Head of caudate nucleus (tissue), 42 donors: ENCODE results near the gene SPOCK3.
"Not testable (repeated sequence)": the region's sequence is repeated elsewhere in the genome, so short reads cannot be mapped to it uniquely, and the experiment has no call there.

ENCODE experiments used
- DNase-seq, 42 donors: peaks; one replicate each; pipeline versions ENCODE4 v3.0.0 to v3.0.0-alpha.2; 2020 to 2021; ENCODE audit warnings: mixed read lengths in 7 of 42
- intact Hi-C: fragments of 100-400 bp; cut with DNase I; formaldehyde crosslinking; loops from one replicate; pipeline ENCODE4 v1.15.0; 2022

SPOCK3 gene

DNA sequence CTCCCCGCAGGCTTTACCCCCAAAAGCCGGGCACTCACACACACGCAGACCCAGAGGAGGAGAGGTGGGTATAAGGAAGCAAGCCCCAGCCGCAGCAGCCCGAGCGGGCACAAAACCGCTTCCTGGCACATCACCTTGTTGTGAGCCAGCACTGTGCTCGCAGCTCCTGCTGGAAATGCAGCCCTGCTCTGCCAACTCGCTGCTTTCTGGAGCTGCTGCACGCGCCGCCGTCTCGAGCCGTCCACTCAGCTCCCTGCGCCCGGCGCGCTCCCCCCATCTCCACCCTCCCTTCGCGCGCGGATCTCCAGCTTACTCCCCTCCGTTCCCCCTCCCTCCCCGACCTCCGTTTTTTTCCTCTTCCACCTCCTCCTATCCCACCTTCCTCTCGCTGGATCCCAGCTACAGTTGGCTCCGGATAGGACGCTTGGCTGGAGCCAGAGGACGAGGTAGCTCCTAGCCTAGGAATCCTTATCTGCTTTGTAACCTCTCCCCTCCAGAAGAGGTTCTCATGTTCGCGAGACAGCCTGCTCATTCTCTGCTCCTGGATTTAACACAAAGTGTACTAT lies at the start of gene SPOCK3:
TSS of gene SPOCK3 (minus strand) at position 179 of the 566 bp plus-strand sequence.
- DNase-seq, result peak; percentile 67 to 96 (median 89)
- intact Hi-C loops, result loop anchor here (5.0 kb wide), 1 partner anchor 212 kb away; no protein-coding TSS in a partner anchor

DNA sequence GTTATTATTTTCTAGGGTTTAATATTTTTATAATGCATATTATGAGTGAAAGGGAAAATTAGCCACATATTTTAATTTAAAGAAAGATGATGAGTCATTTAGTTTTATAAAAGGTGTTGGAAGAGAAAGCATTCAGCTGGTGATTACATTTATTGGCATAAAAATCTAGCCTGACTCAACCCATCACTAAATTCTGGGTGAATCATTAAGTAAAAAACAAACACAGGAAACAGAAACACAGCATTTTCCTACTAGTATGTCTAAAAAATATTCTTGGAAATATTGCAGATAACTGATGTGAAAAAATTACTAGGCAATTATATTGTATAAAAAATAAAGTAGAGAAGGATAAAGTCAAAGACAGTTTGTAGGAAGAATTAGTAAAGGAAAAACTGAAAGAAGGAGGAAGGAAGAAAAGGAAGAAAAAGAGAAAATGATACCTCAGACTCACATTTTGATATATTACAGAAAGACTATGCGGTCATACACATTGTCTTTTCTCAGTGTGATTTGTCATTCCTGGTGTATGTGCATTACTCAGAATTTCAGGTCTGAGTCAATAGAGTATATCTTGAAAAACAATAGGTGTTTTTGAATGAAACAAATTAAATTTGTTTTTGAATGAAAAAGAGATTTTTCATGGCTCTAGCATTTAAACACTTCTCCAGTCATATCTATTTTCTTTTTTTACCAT lies 48.0 kb upstream of the SPOCK3 start:
- intact Hi-C loops, result no loop called here
- DNase-seq, result no peak

DNA sequence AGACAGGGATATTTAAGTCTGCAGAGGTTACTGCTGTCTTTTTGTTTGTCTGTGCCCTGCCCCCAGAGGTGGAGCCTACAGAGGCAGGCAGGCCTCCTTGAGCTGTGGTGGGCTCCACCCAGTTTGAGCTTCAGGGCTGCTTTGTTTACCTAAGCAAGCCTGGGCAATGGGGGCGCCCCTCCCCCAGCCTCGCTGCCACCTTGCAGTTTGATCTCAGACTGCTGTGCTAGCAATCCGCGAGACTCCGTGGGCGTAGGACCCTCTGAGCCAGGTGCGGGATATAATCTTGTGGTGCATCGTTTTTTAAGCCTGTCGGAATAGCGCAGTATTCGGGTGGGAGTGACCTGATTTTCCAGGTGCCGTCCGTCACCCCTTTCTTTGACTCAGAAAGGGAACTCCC lies 47.3 kb upstream of the SPOCK3 start:
- DNase-seq, intact Hi-C loops: not testable (repeated sequence)

DNA sequence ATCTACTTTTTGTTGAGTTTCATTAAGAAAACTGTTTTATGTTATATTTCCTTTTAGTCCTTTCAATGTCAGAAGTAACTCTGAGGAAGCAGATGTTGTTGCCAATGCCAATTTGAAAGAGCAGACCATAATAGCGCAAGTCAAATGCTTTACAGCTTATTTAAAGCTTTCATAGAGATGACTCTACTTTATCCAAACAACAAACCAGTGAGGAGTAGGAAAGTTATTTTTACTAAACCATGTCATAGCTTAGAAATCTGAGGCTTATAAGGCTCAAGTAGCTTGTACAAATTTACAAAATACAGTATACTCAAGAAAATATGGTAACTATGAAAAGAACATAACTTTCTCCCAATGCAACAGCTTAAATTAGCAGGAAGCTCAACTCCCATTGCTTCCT lies 40.1 kb upstream of the SPOCK3 start:
- no peak for DNase-seq
- intact Hi-C loops, result no loop called here

DNA sequence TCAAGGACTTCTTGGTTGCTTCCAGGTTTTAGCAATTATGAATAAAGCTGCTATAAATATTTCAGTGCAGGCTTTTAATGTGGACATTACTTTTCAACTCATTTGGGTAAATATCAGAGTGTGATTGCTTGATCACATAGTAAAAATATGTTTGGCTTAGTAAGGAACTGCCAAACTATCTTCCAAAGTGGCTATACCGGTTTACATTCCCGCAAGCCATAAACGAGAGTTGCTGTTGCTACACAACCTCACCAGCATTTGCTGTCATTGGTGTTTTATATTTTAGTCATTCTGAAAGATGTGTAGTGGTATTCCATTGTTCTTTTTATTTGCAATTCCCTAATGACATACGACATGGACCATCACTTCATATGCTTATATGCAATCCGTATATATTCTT lies 30.9 kb upstream of the SPOCK3 start:
- no peak for DNase-seq
- intact Hi-C loops, result no loop called here

DNA sequence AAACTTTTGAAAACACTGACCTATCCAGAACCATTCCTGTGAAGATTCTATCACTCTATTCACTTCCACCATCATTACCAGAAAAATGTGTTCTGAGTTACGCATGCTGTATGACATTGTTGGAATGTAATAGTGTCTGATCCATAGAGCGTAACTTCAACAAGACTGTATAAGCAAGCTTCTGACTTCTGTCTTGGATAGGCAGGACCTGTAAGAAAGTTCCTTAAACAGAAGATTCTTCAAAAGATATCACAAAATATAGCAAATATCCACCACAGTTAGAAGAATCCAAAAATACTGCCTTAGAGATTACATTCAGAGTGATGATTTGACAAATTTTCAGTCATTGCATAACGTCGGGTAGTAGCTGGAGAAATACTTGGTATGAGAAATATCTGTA lies 14.0 kb upstream of the SPOCK3 start:
- intact Hi-C loops, result no loop called here
- no peak for DNase-seq

DNA sequence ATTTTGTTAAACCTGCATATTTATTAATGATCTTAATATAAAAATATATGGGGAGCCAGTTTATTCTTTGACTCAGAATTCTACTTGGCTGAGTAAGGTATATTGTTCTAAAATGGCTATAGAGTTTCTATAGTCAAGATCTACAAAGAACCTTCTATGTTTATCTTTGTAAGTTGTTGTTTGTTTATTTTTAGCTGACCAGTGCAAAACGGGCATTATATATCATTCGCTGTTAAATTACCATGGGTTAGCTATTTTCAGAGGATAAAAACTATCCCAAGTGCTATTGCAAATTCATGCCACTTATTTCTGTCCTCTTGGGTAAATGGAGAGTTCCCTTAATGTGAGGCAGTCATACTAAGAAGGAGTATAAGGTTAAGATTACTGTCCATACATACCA lies 5.3 kb upstream of the SPOCK3 start:
- intact Hi-C loops, result no loop called here
- no peak for DNase-seq

DNA sequence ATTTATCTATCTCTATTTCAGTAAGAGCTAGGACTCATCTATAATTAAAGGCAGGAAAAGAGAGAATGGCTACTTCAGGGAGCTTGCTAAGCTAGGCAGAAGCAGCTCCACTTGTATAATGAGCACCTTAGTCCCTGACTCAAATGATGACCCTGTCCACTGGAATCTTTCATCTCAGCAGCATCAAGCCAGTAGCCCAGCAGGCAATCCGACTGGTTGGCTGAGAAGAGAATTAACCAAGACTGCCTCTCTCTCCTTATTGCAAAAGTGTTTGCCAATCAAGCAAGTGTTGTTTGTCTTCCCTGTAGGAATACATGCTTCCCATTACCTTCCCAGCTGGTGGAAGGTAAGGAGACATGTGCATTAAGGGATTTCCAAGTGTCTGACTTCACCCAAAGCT lies 3.9 kb upstream of the SPOCK3 start:
- intact Hi-C loops, result no loop called here

DNA sequence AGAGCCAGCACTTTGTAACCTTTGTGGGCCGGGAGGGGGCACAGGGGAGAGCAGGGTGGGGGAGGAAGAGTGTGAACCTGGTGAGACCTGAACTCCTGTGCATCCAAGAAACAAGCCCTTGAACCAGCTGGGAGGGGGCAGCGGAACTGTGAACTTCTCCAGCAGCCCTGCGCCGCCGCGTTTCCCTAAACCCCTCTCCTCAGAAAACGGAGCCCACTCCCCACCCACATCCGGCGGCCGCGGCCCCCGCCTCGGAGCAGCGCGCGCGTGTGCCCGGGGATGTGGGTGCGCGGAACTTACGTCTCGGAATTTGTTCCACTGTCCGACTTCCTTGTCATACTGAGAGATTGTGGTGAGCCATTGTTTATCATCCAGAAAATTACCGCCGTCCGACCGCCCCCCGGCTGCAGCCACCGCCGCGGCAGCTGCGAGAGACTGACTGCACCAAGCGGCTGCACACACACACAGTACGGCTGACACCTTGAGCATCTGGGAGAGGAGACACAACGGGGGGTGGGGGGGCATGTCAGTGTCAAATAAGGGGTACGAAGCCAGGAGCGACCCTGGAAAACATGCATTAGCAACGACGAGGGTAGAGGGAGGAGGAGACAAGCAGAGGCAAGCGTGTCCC lies 494 bp downstream of the SPOCK3 start:
- peak; percentile 26 to 84 (median 66) for DNase-seq
- intact Hi-C loops, result loop anchor here (5.0 kb wide), 1 partner anchor 211 kb away; no protein-coding TSS in a partner anchor

More for the DNA sequence above, 3.9 kb upstream of the SPOCK3 start:
- no peak for DNase-seq

DNA sequence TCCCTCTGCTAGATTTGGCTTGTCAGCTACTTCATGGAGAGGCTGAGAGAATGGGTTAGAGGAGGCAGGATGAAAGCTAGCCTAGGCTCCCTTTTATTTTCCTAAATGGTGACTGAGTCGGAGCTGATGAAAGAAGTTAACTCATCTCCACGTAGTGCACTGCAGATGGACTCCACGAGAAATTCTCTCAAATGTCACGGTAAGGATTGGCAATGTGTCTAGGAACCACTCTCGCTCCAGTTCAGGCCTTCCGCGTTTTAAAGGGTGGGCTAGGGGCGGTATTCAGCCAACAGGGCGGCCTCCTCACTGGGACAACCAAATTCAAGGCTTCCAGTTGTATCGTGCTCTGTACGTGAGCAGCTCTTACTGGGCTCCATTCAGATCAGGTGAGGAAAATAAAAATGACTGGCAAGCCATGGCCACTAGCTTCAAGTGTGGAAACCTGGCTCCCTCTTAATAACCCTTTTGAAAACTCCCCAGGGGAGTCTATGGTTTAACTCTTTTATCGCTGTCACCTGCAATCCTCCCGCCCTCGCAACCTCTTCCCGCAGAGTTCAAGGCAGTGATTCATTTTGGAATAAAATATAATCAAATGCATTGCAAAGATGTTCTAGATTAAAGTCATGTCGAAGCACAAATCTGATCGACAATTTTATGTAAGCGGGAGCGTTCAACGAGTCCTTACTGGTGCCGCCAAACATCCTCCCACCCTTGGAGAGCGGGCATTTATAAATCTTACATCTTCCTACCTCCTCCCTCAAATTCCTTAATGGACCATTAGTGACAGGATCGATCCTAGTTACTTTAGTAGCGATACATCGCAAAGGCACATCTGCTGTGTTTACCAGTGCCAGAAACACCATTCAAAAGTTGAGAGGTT lies 1.2 kb downstream of the SPOCK3 start:
- intact Hi-C loops, result loop anchor here (5.0 kb wide), 1 partner anchor 211 kb away; no protein-coding TSS in a partner anchor
- DNase-seq, result peak in 38 of 42 donors; percentile 4 to 70 (median 41)

DNA sequence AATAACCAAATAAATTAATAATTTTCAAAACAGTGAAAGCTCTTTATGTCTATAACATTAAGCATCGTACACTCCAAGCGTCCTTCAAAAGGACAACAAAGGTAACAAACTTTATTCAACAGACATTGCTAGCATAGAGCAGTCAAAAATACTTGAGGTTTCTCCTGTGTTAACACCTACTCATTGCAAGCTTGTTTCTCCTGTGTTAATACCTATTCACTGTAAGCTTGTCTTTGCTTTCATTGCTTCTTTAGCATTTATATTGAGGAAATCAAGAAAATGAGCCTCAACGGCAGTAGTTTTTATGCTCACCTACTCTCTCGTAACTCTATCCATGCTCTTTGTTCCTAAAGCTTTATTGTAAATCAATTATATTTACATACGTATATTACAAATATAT lies 3.5 kb downstream of the SPOCK3 start:
- DNase-seq, result no peak
- intact Hi-C loops, result loop anchor here (5.0 kb wide), 1 partner anchor 208 kb away; no protein-coding TSS in a partner anchor

DNA sequence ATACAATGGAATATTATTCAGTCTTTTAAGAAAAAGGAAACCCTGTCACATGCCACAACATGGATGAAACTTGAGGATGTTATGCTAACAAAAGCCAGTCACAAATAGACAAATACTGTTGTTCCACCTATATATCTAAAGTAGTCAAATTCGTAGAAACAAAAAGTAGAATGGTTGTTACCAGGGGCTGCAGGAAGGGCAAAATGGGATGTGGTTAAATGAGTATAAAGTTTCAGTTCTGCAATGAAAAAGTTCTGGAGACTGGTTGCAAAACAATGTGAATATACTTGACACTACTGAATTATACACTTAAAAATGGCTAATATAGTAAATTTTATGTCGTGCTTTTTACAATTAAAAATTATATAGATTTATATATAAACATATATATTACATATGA lies 12.2 kb downstream of the SPOCK3 start:
- intact Hi-C loops, result no loop called here
- no peak for DNase-seq

DNA sequence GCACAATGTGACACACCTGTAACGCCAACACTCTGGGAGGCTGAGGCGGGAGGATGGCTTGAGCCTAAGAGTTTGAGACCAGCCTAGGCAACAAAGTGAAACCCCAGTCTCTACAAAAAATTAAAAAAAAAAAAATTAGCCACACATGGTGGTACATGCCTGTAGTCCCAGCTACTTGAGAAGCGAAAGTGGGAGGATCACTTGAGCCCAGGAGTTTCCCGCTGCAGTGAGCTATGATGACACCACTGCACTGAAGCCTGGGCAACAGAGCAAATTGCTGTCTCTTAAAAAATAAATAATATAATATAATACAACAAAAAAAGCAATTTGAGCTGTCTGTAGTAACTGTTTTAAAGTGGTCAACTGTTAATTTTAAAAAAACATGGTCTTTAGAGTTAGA lies 13.2 kb downstream of the SPOCK3 start:
- intact Hi-C loops, result no loop called here
- DNase-seq, result no peak

DNA sequence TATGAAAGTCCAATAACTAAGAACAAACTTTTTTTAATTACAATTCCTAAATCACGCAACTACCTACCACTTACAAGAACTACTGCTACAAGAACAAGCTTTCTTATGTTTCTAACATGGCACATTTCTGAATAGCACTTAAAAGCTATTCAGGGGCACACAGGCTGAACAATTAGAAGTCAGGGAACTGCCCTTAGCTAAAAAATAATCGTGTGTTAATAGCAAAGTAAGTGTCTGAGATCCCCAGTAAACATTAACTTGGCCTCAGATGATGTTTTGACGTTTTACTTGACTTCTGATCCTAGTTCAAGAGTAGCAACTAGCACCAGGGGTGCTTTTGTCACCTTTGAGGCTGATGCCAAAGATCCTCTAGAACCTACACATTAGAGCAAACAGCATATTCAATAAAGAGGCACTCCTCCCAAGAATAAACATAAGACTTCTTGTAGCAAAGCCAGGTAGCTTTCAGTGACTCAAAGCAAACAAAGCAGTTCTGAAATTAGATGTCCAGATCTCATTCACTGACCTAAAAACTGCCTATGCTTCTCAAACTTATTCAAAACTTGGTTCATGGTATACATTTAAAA lies 16.2 kb downstream of the SPOCK3 start:
- DNase-seq, result no peak
- intact Hi-C loops, result no loop called here

DNA sequence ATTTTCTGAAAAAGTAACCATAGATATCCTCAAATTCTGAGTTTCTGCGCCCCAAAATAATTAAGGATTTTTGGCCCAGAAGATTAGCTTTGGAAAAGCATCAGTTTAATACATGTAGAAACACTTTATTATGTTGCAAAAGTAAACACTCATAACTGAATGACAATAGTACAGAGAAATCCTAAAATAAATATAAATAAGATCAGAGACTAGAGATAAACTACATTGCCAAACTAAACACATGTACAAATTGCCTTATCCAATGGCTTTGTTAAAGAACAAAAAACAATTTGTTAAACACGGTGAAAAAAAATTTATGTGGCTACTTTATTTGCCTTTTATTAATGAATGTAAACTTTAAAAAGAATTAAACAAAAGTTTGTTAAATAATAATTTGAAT lies 17.5 kb downstream of the SPOCK3 start:
- DNase-seq, result no peak
- intact Hi-C loops, result no loop called here

DNA sequence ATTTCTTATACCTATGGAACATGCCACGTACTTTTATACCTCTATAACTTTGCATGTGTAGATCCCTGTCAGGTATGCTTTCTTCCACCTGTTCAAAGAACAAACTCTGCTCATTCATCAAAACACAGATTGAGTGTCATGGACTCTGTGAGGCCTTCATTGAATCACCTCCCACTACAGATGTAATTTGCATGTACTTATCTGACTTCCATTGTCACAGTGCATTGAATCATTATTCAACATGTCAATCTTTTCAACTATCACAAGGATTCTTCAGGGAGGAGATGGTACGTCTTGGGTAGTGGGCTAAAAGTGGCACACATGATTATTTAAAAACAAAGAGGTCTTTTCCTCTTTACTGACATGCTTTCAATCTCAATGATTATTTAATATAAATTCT lies 24.1 kb downstream of the SPOCK3 start:
- intact Hi-C loops, result no loop called here
- DNase-seq, result peak in 1 of 42 donors; percentile 30

DNA sequence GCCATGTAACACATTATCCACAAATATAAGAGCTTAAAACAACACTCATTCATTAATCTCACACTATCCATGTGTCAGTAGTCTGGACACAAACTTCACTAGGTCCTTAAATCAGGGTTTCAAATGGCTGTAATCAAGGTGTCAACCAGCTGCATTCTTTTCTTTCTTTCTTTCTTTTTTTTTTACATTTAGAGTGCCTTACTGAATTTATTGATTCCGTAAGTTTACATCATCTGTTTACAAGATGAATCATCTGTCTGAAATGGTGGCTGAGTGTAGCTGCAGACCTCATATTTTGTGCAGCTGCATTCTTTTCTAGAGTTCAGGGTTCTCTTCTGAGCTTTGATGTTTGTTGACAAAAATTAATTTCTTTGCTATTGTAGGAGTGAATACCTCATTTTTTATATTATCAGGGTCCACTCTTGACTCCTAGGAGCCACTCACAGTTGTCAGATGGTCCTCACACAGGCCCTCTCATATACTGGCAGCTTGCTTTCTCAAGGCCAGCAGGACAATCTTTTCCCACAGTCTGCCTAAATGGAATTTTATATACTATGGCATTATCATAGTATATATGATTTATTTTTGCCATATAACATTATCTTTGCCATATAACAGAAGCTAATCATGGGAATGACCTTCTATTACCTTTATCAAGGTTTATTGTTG lies 37.8 kb downstream of the SPOCK3 start:
- intact Hi-C loops, result no loop called here
- DNase-seq, result no peak

DNA sequence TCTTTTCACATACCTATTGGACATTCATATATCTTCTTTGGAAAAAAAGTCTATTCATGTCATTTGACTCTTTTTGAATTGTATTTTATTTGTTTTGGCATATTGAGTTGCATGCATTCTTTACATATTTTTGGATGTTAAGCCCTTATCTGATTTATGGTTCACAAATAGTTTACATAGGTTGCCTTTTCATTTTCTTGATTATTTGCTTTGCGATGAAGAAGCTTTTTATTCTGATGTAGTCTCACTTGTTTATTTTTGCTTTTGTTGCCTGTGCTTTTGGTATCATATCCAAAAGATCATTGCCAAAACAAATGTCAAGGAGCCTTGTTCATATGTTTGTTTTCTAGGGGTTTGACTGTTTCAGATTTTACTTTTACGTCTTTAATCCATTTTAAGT lies 43.9 kb downstream of the SPOCK3 start:
- intact Hi-C loops, result no loop called here
- no peak for DNase-seq

DNA sequence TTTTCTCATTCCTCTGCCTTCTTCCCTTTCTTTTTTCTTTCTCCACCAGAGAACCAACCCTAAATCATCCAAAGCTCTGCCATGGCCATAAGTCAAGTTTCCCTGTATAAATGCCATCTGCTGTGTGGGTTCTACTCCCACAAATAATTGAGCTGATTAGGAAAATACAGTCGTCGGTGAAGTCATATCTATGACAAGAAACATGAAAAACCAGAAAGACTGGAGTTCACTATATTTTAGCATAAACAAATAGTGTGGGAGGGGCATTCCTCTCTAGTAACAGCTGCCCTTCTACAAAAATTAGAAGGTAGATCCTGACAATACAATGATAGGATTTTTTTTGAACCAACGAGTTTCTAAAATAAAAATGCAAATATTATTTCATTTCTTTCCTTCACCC lies 48.8 kb downstream of the SPOCK3 start:
- intact Hi-C loops, result no loop called here
- no peak for DNase-seq
